H1 (cell line): Measurements from ENCODE around the gene OSBPL6.

ENCODE experiments used
- ATF2 ChIP-seq: IDR thresholded peaks from 2 replicates; pipeline ENCODE4 v1.6.1; 2012; ENCODE audit warnings: low read length, inconsistent platforms
- CTCF ChIP-seq, 3 experiments: IDR thresholded peaks; 1 replicate in 2 of 3; 2 replicates in 1 of 3; pipeline versions ENCODE4 v1.5.1 to v1.6.1; 2011; ENCODE audit warnings: low read length in 3 of 3, mild to moderate bottlenecking in 3 of 3, inconsistent platforms in 2 of 3, low read depth in 1 of 3, moderate library complexity in 1 of 3; ENCODE audit not compliant: insufficient read depth in 1 of 3; ENCODE audit errors: control extremely low read depth in 1 of 3
- EP300 ChIP-seq, 2 experiments: IDR thresholded peaks; 1 replicate in 1 of 2; 2 replicates in 1 of 2; pipeline ENCODE4 v1.6.1; 2011 to 2012; ENCODE audit warnings: low read depth in 2 of 2, low read length in 2 of 2, mild to moderate bottlenecking in 2 of 2, borderline replicate concordance in 1 of 2, inconsistent platforms in 1 of 2, moderate library complexity in 1 of 2
- EZH2 ChIP-seq: fragments of 200-600 bp; sonication (generic); IDR thresholded peaks from 2 replicates; pipeline ENCODE4 v1.7.1; 2012; ENCODE audit warnings: low read depth, mild to moderate bottlenecking, moderate library complexity, low read length, inconsistent platforms; ENCODE audit not compliant: severe bottlenecking
- GABPA ChIP-seq: IDR thresholded peaks from 2 replicates; pipeline ENCODE4 v1.6.1; 2011; ENCODE audit warnings: mild to moderate bottlenecking, low read length, moderate library complexity, borderline replicate concordance; ENCODE audit not compliant: insufficient read depth
- JUN ChIP-seq: IDR thresholded peaks from 2 replicates; pipeline ENCODE4 v1.6.1; 2011; ENCODE audit warnings: low read depth, mild to moderate bottlenecking, improper control_type of control experiment, low read length
- MAFK ChIP-seq: IDR thresholded peaks from 2 replicates; pipeline ENCODE4 v1.6.1; 2012; ENCODE audit warnings: low read depth, mild to moderate bottlenecking, improper control_type of control experiment, low read length
- POLR2A ChIP-seq, 2 experiments: IDR thresholded peaks; 1 replicate in 1 of 2; 2 replicates in 1 of 2; pipeline ENCODE4 v1.6.1; 2011; ENCODE audit warnings: low read depth in 2 of 2, low read length in 2 of 2, mild to moderate bottlenecking in 2 of 2; ENCODE audit errors: control extremely low read depth in 1 of 2
- POLR2AphosphoS5 ChIP-seq: IDR thresholded peaks from 2 replicates; pipeline ENCODE4 v1.6.1; 2011; ENCODE audit warnings: low read depth, low read length
- RFX5 ChIP-seq: IDR thresholded peaks from 2 replicates; pipeline ENCODE4 v1.6.1; 2011; ENCODE audit warnings: low read depth, low read length, improper control_type of control experiment, borderline replicate concordance
- RXRA ChIP-seq: IDR thresholded peaks from 2 replicates; pipeline ENCODE4 v1.6.1; 2011; ENCODE audit warnings: low read depth, mild to moderate bottlenecking, low read length, moderate library complexity; ENCODE audit not compliant: insufficient read depth
- SAP30 ChIP-seq: fragments of 300-600 bp; sonication (generic); IDR thresholded peaks from 2 replicates; pipeline ENCODE4 v1.7.1; 2012; ENCODE audit warnings: low read length, moderate library complexity, mild to moderate bottlenecking, inconsistent platforms; ENCODE audit not compliant: insufficient read depth, insufficient replicate concordance
- TEAD4 ChIP-seq: IDR thresholded peaks from 2 replicates; pipeline ENCODE4 v1.6.1; 2012; ENCODE audit warnings: low read depth, low read length, inconsistent platforms, mixed read lengths

- TF ChIP-seq RXRA (no peak), POLR2A (IDR thresholded peaks at IDR 0.05; ENCODE audit: control extremely low read depth in 1 of 2, low read depth in 2 of 2, low read length in 2 of 2) (no peak), CTCF (IDR thresholded peaks at IDR 0.05; ENCODE audit: control extremely low read depth in 1 of 3, insufficient read depth in 1 of 3, low read depth in 1 of 3, low read length in 3 of 3) (no peak), POLR2AphosphoS5 (no peak), TEAD4 (no peak), RFX5 (no peak), ATF2 (no peak), MAFK (no peak), EP300 (IDR thresholded peaks at IDR 0.05; ENCODE audit: borderline replicate concordance in 1 of 2, low read depth in 2 of 2, low read length in 2 of 2) (no peak), JUN (no peak), SAP30 (no peak), EZH2 (no peak), GABPA (no peak)
These were observed 155.7 kb downstream of the OSBPL6 start for GRCh38 chr2:178350051-178350450.
